OCI-LY1 (cell line): ENCODE data around the gene POLR2J.
"Not testable (repeated sequence)": the region's sequence is repeated elsewhere in the genome, so short reads cannot be mapped to it uniquely, and the experiment has no call there.

Source experiments
- H2AFZ ChIP-seq: fragments of 200-600 bp; sonication (generic), shearing (Covaris generic); 2 replicates; pipeline ENCODE4 v1.6.0; 2014; ENCODE audit warnings: antibody characterized with exemption, mild to moderate bottlenecking, low read length
- H3F3A ChIP-seq: fragments of 200-600 bp; sonication (generic), shearing (Covaris generic); 2 replicates; pipeline ENCODE4 v1.6.0; 2014; ENCODE audit warnings: mild to moderate bottlenecking, antibody characterized with exemption, low read length, moderate library complexity; ENCODE audit not compliant: insufficient read depth
- H3K27ac ChIP-seq: fragments of 200-600 bp; sonication (generic); 2 replicates; pipeline ENCODE4 v1.5.1; 2014; ENCODE audit warnings: low read length, mixed run types, mild to moderate bottlenecking, low read depth; ENCODE audit not compliant: poor library complexity, severe bottlenecking
- H3K27me3 ChIP-seq: fragments of 200-600 bp; sonication (generic); 2 replicates; pipeline ENCODE4 v1.6.0; 2014; ENCODE audit warnings: antibody characterized with exemption, mild to moderate bottlenecking, low read length, moderate library complexity; ENCODE audit not compliant: insufficient read depth
- H3K36me3 ChIP-seq: fragments of 200-600 bp; sonication (generic); 2 replicates; pipeline ENCODE4 v1.6.1; 2014; ENCODE audit warnings: mild to moderate bottlenecking, antibody characterized with exemption, low read length, moderate library complexity, mixed read lengths; ENCODE audit not compliant: insufficient read depth
- H3K4me1 ChIP-seq: fragments of 200-600 bp; sonication (generic); 2 replicates; pipeline ENCODE4 v1.5.1; 2014; ENCODE audit warnings: mild to moderate bottlenecking, low read length, moderate library complexity; ENCODE audit not compliant: insufficient read depth, severe bottlenecking
- H3K4me2 ChIP-seq: fragments of 200-600 bp; sonication (generic), shearing (Covaris generic); 2 replicates; pipeline ENCODE4 v1.6.1; 2014; ENCODE audit warnings: low read length
- H3K4me3 ChIP-seq: fragments of 200-600 bp; sonication (generic); 2 replicates; pipeline ENCODE4 v1.5.1; 2014; ENCODE audit warnings: low read length, low read depth, mild to moderate bottlenecking, mixed read lengths; ENCODE audit not compliant: poor library complexity, severe bottlenecking
- H3K79me2 ChIP-seq: fragments of 200-600 bp; shearing (Covaris generic); 2 replicates; pipeline ENCODE4 v1.6.1; 2016; ENCODE audit warnings: mixed run types, low read length, mixed read lengths; ENCODE audit not compliant: insufficient read depth
- H3K9ac ChIP-seq: fragments of 200-600 bp; sonication (generic), shearing (Covaris generic); 2 replicates; pipeline ENCODE4 v1.6.1; 2014; ENCODE audit warnings: mild to moderate bottlenecking, low read length, mixed read lengths
- H3K9me2 ChIP-seq: fragments of 200-600 bp; sonication (generic), shearing (Covaris generic); 2 replicates; pipeline ENCODE4 v1.6.1; 2014; ENCODE audit warnings: low read depth, mild to moderate bottlenecking, low read length, mixed read lengths
- H3K9me3 ChIP-seq: fragments of 200-600 bp; shearing (Covaris generic); 2 replicates; pipeline ENCODE4 v1.6.1; 2014; ENCODE audit warnings: low read length, mixed read lengths
- H4K20me1 ChIP-seq: fragments of 200-600 bp; sonication (generic), shearing (Covaris generic); 2 replicates; pipeline ENCODE4 v1.6.0; 2016; ENCODE audit warnings: mild to moderate bottlenecking, low read length; ENCODE audit not compliant: insufficient read depth
- TF ChIP-seq, protein P1 (sequence below): fragments of 200-600 bp; sonication (generic), shearing (Covaris generic); IDR thresholded peaks from 2 replicates; pipeline ENCODE4 v1.5.1; 2017; ENCODE audit warnings: mild to moderate bottlenecking, antibody characterized with exemption, low read length, moderate library complexity, mixed read lengths

POLR2J gene

GRCh38 chr7:102478314-102479208 lies at the start of gene POLR2J:
Gene POLR2J (minus strand): TSS chr7:102478922. CDS start chr7:102478860, 62 bp downstream.
- Histone ChIP-seq H3K27ac (peak within 1 kb of the TSS; percentile 36), H3K4me3 (peak within 1 kb of the TSS; percentile 58), H3K4me2 (peak within 1 kb of the TSS; percentile 56; the same call in 1 of the 2 replicates), H3K9ac (peak within 1 kb of the TSS; percentile 58; the same call in 1 of the 2 replicates)
- not testable (repeated sequence) for H3K4me1 ChIP-seq, H4K20me1 ChIP-seq, H3F3A ChIP-seq, H3K36me3 ChIP-seq, H3K9me2 ChIP-seq, H3K9me3 ChIP-seq, H2AFZ ChIP-seq, H3K79me2 ChIP-seq, H3K27me3 ChIP-seq
- TF ChIP-seq, protein P1, sequence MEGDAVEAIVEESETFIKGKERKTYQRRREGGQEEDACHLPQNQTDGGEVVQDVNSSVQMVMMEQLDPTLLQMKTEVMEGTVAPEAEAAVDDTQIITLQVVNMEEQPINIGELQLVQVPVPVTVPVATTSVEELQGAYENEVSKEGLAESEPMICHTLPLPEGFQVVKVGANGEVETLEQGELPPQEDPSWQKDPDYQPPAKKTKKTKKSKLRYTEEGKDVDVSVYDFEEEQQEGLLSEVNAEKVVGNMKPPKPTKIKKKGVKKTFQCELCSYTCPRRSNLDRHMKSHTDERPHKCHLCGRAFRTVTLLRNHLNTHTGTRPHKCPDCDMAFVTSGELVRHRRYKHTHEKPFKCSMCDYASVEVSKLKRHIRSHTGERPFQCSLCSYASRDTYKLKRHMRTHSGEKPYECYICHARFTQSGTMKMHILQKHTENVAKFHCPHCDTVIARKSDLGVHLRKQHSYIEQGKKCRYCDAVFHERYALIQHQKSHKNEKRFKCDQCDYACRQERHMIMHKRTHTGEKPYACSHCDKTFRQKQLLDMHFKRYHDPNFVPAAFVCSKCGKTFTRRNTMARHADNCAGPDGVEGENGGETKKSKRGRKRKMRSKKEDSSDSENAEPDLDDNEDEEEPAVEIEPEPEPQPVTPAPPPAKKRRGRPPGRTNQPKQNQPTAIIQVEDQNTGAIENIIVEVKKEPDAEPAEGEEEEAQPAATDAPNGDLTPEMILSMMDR: peak; percentile 15; the same call in 1 of the 2 replicates

GRCh38 chr7:102527822-102528793 lies 49.4 kb upstream of the POLR2J start:
- not testable (repeated sequence) for H3K4me3 ChIP-seq, H3K27ac ChIP-seq, H3K27me3 ChIP-seq, H2AFZ ChIP-seq, H3K9ac ChIP-seq, H3K4me1 ChIP-seq, H3K36me3 ChIP-seq, H3K79me2 ChIP-seq, H3K9me2 ChIP-seq, H3K9me3 ChIP-seq, H3F3A ChIP-seq, H4K20me1 ChIP-seq, H3K4me2 ChIP-seq

GRCh38 chr7:102527182-102527581 lies 48.5 kb upstream of the POLR2J start:
- H3K4me3 ChIP-seq, H3K4me1 ChIP-seq, H2AFZ ChIP-seq, H3K4me2 ChIP-seq, H3K9ac ChIP-seq, H3K27me3 ChIP-seq, H3K27ac ChIP-seq, H3F3A ChIP-seq, H3K79me2 ChIP-seq, H3K36me3 ChIP-seq, H3K9me3 ChIP-seq, H3K9me2 ChIP-seq, H4K20me1 ChIP-seq: not testable (repeated sequence)

DNA sequence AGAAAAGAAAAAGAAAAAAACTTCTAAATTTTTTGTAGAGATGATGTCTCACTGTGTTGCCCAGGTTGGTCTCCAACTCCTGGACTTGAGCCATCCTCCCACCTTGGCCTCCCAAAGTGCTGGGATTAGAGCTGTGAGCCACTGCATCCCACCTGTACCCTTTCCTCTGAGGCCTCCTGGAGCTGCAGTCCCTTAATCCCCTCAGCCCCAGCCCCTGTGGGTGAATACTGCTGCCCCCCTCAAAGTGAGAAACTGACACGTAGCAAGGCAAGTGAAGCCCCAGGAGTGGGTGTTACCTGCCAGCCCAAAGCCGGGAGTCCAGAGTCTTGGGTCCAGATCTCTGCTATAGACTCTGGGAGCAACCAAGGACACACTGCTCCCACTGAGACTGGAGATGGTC lies 46.1 kb upstream of the POLR2J start:
- H3K79me2 ChIP-seq, H4K20me1 ChIP-seq, H3K4me2 ChIP-seq, H3K36me3 ChIP-seq, H3F3A ChIP-seq, H3K4me3 ChIP-seq, H3K9ac ChIP-seq, H3K27me3 ChIP-seq, H3K4me1 ChIP-seq, H3K27ac ChIP-seq, H2AFZ ChIP-seq, H3K9me2 ChIP-seq, H3K9me3 ChIP-seq: not testable (repeated sequence)

GRCh38 chr7:102520797-102521196 lies 42.1 kb upstream of the POLR2J start:
- H3K9me3 ChIP-seq, H3K27ac ChIP-seq, H4K20me1 ChIP-seq, H3K9me2 ChIP-seq, H3K4me3 ChIP-seq, H3K9ac ChIP-seq, H2AFZ ChIP-seq, H3K4me2 ChIP-seq, H3K27me3 ChIP-seq, H3K4me1 ChIP-seq, H3K79me2 ChIP-seq, H3F3A ChIP-seq, H3K36me3 ChIP-seq: not testable (repeated sequence)

- H3K9ac ChIP-seq: not testable (repeated sequence)
Measured at GRCh38 chr7:102517550-102518147, 38.9 kb upstream of the POLR2J start, which contains the start of gene RASA4B. Gene RASA4B (minus strand): TSS chr7:102517777. CDS start chr7:102517710, 67 bp downstream.

More at GRCh38 chr7:102517550-102518147, 38.9 kb upstream of the POLR2J start, which contains the start of gene RASA4B:
- H3K4me2 ChIP-seq, H3K27me3 ChIP-seq, H4K20me1 ChIP-seq, H3K4me1 ChIP-seq, H3F3A ChIP-seq, H3K9me3 ChIP-seq, H2AFZ ChIP-seq, H3K9me2 ChIP-seq, H3K36me3 ChIP-seq, H3K27ac ChIP-seq, H3K79me2 ChIP-seq: not testable (repeated sequence)
- H3K4me3 ChIP-seq: peak within 1 kb of the TSS; percentile 42
